ENCODE results near the gene LAMTOR4.
"Not testable (repeated sequence)": the region's sequence is repeated elsewhere in the genome, so short reads cannot be mapped to it uniquely, and the experiment has no call there.

The LAMTOR4 gene

GRCh38 chr7:100122568-100122967 is 26.1 kb upstream of the LAMTOR4 start:
- DNase-seq (ENCODE audit: low read depth in 3 of 3): no peak

GRCh38 chr7:100124301-100125230 is 24.2 kb upstream of the LAMTOR4 start:
- no peak for DNase-seq (ENCODE audit: low read depth in 3 of 3)

- no peak for DNase-seq (ENCODE audit: low read depth in 3 of 3)
Observed at GRCh38 chr7:100126239-100126930, 22.3 kb upstream of the LAMTOR4 start.

DNA sequence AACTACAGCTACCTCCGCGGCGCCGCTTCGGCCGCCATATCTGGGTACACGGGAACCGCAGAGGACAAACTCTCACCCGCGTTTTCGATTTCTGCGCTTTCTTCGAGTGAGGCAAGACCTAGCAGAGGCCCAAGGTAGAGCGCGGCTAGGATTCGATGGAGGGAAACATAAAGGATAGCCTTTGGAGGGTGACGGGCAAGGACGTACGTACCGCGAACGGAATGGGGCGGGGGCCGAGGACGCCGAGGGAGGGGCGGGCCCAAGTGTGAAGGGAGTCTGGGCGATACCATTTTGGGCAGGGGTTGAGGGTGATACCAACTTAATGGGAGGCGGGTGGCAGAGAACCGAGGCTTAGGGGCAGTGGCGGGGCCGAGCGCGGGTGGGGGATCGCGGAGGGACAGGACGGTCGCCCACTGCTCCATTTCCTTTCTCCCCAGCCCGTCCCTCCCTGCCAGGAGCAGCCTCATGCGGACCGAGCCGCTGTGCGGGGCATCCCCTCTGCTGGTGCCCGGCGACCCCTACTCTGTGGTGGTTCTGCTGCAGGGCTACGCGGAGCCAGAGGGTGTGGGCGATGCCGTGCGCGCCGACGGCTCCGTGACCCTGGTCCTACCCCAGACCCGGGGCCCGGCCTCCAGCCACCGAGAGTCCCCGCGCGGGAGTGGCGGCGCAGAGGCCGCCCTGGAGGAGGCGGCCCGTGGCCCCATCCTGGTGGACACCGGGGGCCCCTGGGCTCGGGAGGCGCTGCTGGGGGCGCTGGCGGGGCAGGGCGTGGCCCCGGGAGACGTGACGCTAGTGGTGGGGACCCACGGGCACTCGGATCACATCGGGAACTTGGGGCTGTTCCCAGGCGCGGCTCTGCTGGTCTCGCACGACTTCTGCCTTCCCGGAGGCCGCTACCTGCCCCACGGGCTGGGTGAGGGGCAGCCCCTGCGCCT is 21.5 kb upstream of the LAMTOR4 start, which contains the start of gene MBLAC1:
Gene MBLAC1 (plus strand): TSS at position 37 of the 935 bp plus-strand sequence. CDS start 429 bp downstream, at position 466.
- peak; percentile 80 to 91 (median 84) for DNase-seq (ENCODE audit: low read depth in 3 of 3)

GRCh38 chr7:100127866-100128636 is 20.7 kb upstream of the LAMTOR4 start:
- no peak for DNase-seq (ENCODE audit: low read depth in 3 of 3)

GRCh38 chr7:100128637-100128963 is 20.1 kb upstream of the LAMTOR4 start:
- DNase-seq (ENCODE audit: low read depth in 3 of 3): no peak

DNA sequence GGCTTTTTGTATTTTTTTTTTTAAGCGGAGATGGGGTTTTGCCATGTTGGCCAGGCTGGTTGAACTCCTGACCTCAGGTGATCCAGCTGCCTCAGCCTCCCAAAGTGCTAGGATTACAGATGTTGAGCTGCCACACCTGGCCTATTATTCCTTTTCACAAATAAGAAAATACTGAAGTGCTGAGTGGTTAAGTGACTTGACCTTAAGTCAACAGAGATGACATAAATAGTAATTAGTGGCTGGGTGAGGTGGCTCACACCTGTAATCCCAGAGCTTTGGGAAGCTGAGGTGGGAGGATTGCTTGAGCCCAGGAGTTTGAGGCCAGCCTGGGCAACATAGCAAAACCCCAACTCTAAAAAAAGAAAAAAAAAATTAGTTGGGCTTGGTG is 18.5 kb upstream of the LAMTOR4 start:
- not testable (repeated sequence) for DNase-seq (ENCODE audit: low read depth in 3 of 3)

DNA sequence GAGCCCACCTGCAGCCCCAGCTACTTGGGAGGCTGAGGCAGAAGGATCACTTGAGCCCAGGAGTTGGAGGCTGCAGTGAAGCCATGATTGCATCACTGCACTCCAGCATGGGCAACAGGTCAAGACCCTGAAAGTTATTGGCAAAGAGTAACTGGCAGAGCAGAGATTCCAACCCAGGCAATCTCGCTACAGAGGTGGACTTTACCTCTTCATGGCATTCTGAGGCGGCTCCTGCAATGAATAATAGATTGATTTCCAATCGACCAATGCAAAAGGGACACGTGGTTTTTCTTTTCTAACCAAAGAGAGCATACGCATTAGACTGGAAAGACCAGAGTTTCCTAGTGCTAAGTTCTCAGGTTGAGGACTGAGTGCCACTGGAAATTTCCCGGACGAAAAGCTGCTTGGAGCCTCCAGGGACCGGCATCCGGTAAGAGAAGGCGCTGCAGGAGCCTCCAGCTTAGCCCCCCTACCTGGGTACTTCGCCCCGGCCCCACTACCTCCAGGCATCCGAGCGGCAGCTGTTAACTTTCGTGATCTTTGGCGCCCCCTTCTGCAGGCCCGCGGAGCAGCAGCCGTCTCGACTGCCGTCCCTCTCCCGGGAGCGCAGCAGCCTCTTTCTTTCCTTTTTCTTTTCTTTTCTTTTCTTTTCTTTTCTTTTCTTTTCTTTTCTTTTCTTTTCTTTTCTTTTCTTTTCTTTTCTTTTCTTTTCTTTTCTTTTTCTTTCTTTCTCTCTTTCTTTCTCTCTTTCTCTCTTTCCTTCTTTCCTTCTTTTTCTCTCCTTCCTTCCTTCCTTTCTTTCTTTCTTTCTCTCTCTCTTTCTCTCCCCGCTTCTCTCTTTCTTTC is 17.9 kb upstream of the LAMTOR4 start:
- peak; percentile 59 to 88 (median 75) for DNase-seq (ENCODE audit: low read depth in 3 of 3)

- no peak for DNase-seq (ENCODE audit: low read depth in 3 of 3)
Observed at GRCh38 chr7:100132126-100132525, 16.6 kb upstream of the LAMTOR4 start.

- DNase-seq (ENCODE audit: low read depth in 3 of 3): peak in 1 of 3 donors; percentile 58
Observed at GRCh38 chr7:100132697-100133151, 16.0 kb upstream of the LAMTOR4 start.

- no peak for DNase-seq (ENCODE audit: low read depth in 3 of 3)
Observed at GRCh38 chr7:100137851-100138760, 10.6 kb upstream of the LAMTOR4 start.

- DNase-seq (ENCODE audit: low read depth in 3 of 3): no peak
Observed at GRCh38 chr7:100141555-100141949, 7.2 kb upstream of the LAMTOR4 start.

- DNase-seq (ENCODE audit: low read depth in 3 of 3): no peak
Observed at GRCh38 chr7:100142461-100142860, 6.3 kb upstream of the LAMTOR4 start.

- DNase-seq (ENCODE audit: low read depth in 3 of 3): not testable (repeated sequence)
Observed at GRCh38 chr7:100146350-100146749, 2.4 kb upstream of the LAMTOR4 start.

DNA sequence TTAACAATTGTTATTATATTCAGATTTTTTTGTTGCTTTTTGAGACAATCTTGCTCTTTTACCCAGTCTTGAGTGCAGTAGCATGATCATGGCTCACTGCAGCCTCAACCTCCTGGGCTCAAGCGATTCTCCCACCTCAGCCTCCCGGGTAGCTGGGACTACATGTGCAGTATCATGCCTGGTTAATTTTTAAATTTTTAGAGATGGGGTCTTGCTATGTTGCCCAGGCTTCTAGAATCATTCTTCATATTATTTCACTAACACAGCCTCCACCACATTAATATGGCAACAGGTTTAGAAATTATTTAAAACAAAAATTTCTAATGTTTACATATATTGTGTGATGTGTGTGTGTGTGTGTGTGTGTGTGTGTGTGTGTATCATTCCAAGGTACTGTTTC is 1.4 kb upstream of the LAMTOR4 start:
- no peak for DNase-seq (ENCODE audit: low read depth in 3 of 3)

DNA sequence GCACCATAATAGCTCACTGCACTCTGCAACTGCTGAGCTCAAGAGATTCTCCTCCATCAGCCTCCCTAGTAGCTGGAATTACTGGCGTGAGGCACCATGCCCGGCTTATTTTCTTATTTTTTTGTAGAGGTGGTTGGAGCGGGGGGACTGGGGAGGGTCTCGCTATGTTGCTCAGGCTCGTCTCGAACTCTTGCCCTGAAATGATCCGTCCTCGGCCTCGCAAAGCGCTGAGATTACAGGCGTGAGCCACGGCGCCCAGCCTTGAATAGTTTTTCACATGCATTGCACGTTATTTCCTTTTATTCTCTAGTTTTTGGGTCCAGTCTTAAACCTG is 526 bp upstream of the LAMTOR4 start:
- no peak for DNase-seq (ENCODE audit: low read depth in 3 of 3)

DNA sequence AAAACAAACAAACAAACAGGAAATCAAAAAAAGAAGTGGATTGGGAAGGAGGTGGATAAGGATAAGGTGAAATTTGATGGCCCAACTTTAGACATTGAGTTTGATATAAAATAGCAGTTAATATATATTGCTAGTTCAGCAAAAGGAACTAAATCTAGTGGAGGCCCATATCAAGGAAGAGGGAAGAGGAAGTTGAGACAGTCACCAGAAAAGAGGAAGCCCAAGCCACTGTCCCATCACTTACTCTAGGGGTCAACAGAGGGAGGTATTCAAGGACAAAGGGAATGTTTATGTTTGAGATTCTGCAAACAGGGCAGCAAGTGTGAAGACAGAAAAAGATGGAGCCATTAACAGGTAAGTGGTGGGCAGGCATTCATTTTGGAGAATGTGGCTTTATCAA is 3.7 kb downstream of the LAMTOR4 start:
- no peak for DNase-seq (ENCODE audit: low read depth in 3 of 3)

DNA sequence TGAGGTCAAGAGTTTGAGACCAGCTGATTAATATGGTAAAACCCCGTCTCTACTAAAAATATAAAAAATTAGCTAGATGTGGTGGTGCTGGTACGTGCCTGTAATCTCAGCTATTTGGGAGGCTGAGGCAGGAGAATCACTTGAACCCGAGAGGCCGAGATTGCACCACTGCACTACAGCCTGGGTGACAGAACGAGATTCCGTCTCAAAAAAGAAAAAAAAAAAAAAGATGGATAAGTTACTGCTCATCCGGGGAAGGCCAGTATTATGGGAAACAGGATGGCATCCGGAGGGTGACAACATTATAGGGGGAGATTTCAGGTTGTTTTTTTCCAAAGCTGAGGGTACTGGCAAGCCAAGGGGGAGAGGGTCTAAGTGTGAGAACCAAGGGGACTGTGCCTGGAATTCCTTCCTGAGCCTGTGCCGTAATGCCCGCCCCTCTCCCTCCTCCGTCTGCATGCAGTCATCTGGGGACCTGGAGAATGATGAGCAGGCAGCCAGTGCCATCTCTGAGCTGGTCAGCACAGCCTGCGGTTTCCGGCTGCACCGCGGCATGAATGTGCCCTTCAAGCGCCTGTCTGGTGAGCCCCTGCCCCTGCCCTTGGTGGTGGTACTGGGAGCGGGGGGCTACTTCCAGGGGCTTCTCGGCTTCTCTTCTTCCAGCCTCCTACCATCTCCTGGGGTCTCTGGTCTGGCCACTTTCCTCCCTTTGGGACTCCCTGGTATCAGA is 4.4 kb downstream of the LAMTOR4 start:
- DNase-seq (ENCODE audit: low read depth in 3 of 3): no peak

All from stimulated activated CD4-positive, alpha-beta T cell treated with anti-CD3 and anti-CD28 coated beads, TNF-alpha, amount 100 ng/mL, for 48 hours (primary cell).